ENCODE measurements around the gene SPOCK1.
A peak's percentile ranks its signal among the peaks of the same experiment; 100 is the strongest.

The SPOCK1 gene

DNA sequence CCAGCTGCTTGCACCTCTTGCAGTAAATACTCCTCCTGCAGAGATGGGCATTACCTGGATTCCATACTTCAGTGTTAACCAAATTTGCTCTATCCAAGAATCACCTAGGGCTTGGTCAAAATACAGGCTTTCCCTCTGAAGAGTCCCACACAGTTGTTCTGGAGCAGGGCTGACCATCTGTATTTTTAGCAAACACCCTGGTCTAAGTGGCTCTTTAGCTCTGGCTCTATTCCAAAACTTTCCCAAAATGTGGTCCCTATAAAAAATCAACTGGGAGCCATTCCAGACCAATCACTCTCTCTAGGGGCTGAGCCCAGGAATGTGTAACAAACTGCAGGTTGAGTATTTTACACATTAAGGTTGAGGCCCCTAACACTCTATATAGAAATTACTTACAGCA lies 153.7 kb downstream of the SPOCK1 start:
- Histone ChIP-seq H3K36me3 (ENCODE audit: insufficient read depth, low read length) (no peaks in the 10 kb centered on the region), H3K4me1 (ENCODE audit: insufficient read depth, low read length) (no peaks in the 10 kb centered on the region), H3K27ac (ENCODE audit: low read length) (no peak overlapping the region), H3K79me2 (ENCODE audit: insufficient read depth, low read length) (no peaks in the 10 kb centered on the region), H3K9ac (ENCODE audit: low read depth, low read length) (no peak overlapping the region), H3K4me2 (ENCODE audit: insufficient read depth, low read length) (no peak overlapping the region), H2AFZ (ENCODE audit: low read depth, low read length) (no peak overlapping the region), H4K20me1 (ENCODE audit: insufficient read depth, low read length) (no peaks in the 10 kb centered on the region), H3K4me3 (ENCODE audit: low read depth in 1 of 2, low read length in 2 of 2) (no peak overlapping the region), H3K27me3 (ENCODE audit: insufficient read depth, low read length, poor library complexity) (peaks cover 4% of the 10 kb centered on the region), H3K9me3 (ENCODE audit: insufficient read depth, low read length, severe bottlenecking) (no peaks in the 10 kb centered on the region)
- TF ChIP-seq EZH2 (IDR thresholded peaks at IDR 0.05; ENCODE audit: borderline replicate concordance, low read depth, low read length, severe bottlenecking) = no peak
- TF ChIP-seq, protein P1, sequence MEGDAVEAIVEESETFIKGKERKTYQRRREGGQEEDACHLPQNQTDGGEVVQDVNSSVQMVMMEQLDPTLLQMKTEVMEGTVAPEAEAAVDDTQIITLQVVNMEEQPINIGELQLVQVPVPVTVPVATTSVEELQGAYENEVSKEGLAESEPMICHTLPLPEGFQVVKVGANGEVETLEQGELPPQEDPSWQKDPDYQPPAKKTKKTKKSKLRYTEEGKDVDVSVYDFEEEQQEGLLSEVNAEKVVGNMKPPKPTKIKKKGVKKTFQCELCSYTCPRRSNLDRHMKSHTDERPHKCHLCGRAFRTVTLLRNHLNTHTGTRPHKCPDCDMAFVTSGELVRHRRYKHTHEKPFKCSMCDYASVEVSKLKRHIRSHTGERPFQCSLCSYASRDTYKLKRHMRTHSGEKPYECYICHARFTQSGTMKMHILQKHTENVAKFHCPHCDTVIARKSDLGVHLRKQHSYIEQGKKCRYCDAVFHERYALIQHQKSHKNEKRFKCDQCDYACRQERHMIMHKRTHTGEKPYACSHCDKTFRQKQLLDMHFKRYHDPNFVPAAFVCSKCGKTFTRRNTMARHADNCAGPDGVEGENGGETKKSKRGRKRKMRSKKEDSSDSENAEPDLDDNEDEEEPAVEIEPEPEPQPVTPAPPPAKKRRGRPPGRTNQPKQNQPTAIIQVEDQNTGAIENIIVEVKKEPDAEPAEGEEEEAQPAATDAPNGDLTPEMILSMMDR (IDR thresholded peaks at IDR 0.05; ENCODE audit: borderline replicate concordance, extremely low read depth, low read length, poor library complexity, severe bottlenecking) = no peak
- DNase-seq (no peak), ATAC-seq (ENCODE audit: insufficient read depth, low read depth) (no peak)

DNA sequence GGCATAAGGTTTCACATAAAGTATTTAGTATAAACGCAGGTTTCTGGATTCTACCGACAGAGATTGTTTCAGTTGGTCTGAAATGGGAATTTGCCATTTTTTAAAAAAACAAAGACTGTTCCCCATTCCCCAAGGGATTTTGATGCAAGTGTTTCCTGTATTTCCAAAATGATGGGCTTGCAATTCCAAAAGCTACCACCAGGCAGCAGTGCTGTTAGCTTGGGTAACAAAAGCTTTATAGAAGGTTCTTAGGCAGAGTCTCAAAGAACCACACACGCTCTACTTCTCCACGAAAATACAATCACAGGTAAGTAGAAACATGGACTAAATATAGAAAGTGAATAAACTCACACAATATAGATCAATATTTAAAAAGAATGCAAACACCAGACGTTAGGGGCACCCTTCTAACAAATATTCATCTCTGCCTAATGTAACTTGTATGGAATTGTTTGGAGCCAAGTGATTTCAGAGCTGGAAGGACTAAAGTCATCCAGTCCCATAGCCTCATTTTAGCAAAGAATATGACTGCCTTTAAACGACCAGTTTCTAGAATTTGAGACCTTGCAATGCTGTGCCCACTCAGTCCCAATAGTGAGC lies 154.3 kb downstream of the SPOCK1 start:
- peak; percentile 31 for DNase-seq
- H3K9ac ChIP-seq (ENCODE audit: low read depth, low read length) = no peak overlapping the region
- ATAC-seq (ENCODE audit: insufficient read depth, low read depth) = no peak

DNA sequence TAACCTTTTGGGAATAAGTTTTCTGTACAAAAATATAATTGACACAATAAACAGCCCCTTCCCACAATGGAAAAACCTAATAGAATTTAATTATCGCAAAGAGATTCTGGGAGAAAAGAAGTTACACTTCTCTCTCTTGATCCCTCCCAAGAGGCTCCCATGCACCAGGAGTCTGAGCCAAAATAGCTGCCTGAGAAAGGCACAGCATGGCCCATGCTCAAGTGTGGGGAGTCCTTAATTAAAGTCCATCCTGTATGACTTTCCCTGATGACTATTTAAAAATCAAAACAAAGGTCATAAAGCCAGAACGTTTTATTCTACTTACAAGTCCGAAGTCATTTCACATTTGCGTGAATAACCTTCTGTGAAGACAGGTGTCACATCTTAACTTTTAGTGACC lies 155.1 kb downstream of the SPOCK1 start:
- no peak for ATAC-seq (ENCODE audit: insufficient read depth, low read depth)
- Histone ChIP-seq H3K4me2 (ENCODE audit: insufficient read depth, low read length) (no peak overlapping the region), H3K9ac (ENCODE audit: low read depth, low read length) (no peak overlapping the region), H3K27ac (ENCODE audit: low read length) (no peak overlapping the region), H3K4me3 (ENCODE audit: low read depth in 1 of 2, low read length in 2 of 2) (no peak overlapping the region), H3K27me3 (ENCODE audit: insufficient read depth, low read length, poor library complexity) (peaks cover 4% of the 10 kb centered on the region), H4K20me1 (ENCODE audit: insufficient read depth, low read length) (no peaks in the 10 kb centered on the region), H3K4me1 (ENCODE audit: insufficient read depth, low read length) (no peaks in the 10 kb centered on the region), H3K36me3 (ENCODE audit: insufficient read depth, low read length) (no peaks in the 10 kb centered on the region), H3K9me3 (ENCODE audit: insufficient read depth, low read length, severe bottlenecking) (no peaks in the 10 kb centered on the region), H3K79me2 (ENCODE audit: insufficient read depth, low read length) (no peaks in the 10 kb centered on the region), H2AFZ (ENCODE audit: low read depth, low read length) (no peak overlapping the region)
- TF ChIP-seq, protein P1 (IDR thresholded peaks at IDR 0.05; ENCODE audit: borderline replicate concordance, extremely low read depth, low read length, poor library complexity, severe bottlenecking) = no peak
- no peak for TF ChIP-seq EZH2 (IDR thresholded peaks at IDR 0.05; ENCODE audit: borderline replicate concordance, low read depth, low read length, severe bottlenecking)
- DNase-seq = no peak

More for the DNA sequence above, 154.3 kb downstream of the SPOCK1 start:
- Histone ChIP-seq H3K4me2 (ENCODE audit: insufficient read depth, low read length) (no peak overlapping the region), H3K36me3 (ENCODE audit: insufficient read depth, low read length) (no peaks in the 10 kb centered on the region), H3K27me3 (ENCODE audit: insufficient read depth, low read length, poor library complexity) (peaks cover 4% of the 10 kb centered on the region), H3K79me2 (ENCODE audit: insufficient read depth, low read length) (no peaks in the 10 kb centered on the region), H3K9me3 (ENCODE audit: insufficient read depth, low read length, severe bottlenecking) (no peaks in the 10 kb centered on the region), H3K27ac (ENCODE audit: low read length) (no peak overlapping the region), H3K4me1 (ENCODE audit: insufficient read depth, low read length) (no peaks in the 10 kb centered on the region), H4K20me1 (ENCODE audit: insufficient read depth, low read length) (no peaks in the 10 kb centered on the region), H3K4me3 (ENCODE audit: low read depth in 1 of 2, low read length in 2 of 2) (no peak overlapping the region), H2AFZ (ENCODE audit: low read depth, low read length) (no peak overlapping the region)
- no peak for TF ChIP-seq EZH2 (IDR thresholded peaks at IDR 0.05; ENCODE audit: borderline replicate concordance, low read depth, low read length, severe bottlenecking)
- TF ChIP-seq, protein P1 (IDR thresholded peaks at IDR 0.05; ENCODE audit: borderline replicate concordance, extremely low read depth, low read length, poor library complexity, severe bottlenecking) = peak; percentile 73
